GM21717 (cell line): ENCODE results near the gene CCDC88A.
"Not testable (repeated sequence)": the region's sequence is repeated elsewhere in the genome, so short reads cannot be mapped to it uniquely, and the experiment has no call there.

Source experiments
- ATAC-seq: cut with Tn5 transposase; IDR thresholded peaks from one replicate; pipeline ENCODE4 v1.9.1; 2021; ENCODE audit warnings: mild to moderate bottlenecking, moderate library complexity; ENCODE audit not compliant: unreplicated experiment

CCDC88A gene

GRCh38 chr2:55419679-55420438 lies at the start of gene CCDC88A:
Gene CCDC88A, minus strand, starts transcription at chr2:55419856. Its CDS starts 777 bp downstream, at chr2:55419079.
- peak; percentile 73 for ATAC-seq

GRCh38 chr2:55461679-55462078 lies 42.0 kb upstream of the CCDC88A start:
- no peak for ATAC-seq

- no peak for ATAC-seq
These were observed 40.9 kb upstream of the CCDC88A start for GRCh38 chr2:55460562-55460961.

GRCh38 chr2:55459714-55460274 lies 40.1 kb upstream of the CCDC88A start:
- ATAC-seq, result no peak

- ATAC-seq, result no peak
These were observed 39.6 kb upstream of the CCDC88A start for GRCh38 chr2:55459279-55459678.

- no peak for ATAC-seq
These were observed 34.5 kb upstream of the CCDC88A start for GRCh38 chr2:55454121-55454520.

GRCh38 chr2:55452879-55453278 lies 33.2 kb upstream of the CCDC88A start:
- ATAC-seq, result no peak

- ATAC-seq, result no peak
These were observed 32.0 kb upstream of the CCDC88A start for GRCh38 chr2:55451699-55452098.

GRCh38 chr2:55450014-55450413 lies 30.4 kb upstream of the CCDC88A start:
- ATAC-seq, result not testable (repeated sequence)

GRCh38 chr2:55442045-55442760 lies 22.5 kb upstream of the CCDC88A start:
- not testable (repeated sequence) for ATAC-seq

- ATAC-seq, result no peak
These were observed 21.7 kb upstream of the CCDC88A start for GRCh38 chr2:55441280-55441892.

- ATAC-seq, result no peak
These were observed 19.4 kb upstream of the CCDC88A start for GRCh38 chr2:55439101-55439397.

GRCh38 chr2:55438391-55439100 lies 18.9 kb upstream of the CCDC88A start:
- ATAC-seq, result no peak

GRCh38 chr2:55437515-55438390 lies 18.1 kb upstream of the CCDC88A start:
- no peak for ATAC-seq

GRCh38 chr2:55431982-55432627 lies 12.4 kb upstream of the CCDC88A start:
- ATAC-seq, result peak; percentile 61

- no peak for ATAC-seq
These were observed 10.7 kb upstream of the CCDC88A start for GRCh38 chr2:55430211-55430975.

- no peak for ATAC-seq
These were observed 8.6 kb upstream of the CCDC88A start for GRCh38 chr2:55428258-55428657.

GRCh38 chr2:55425431-55425831 lies 5.8 kb upstream of the CCDC88A start:
- no peak for ATAC-seq
